GM12878 (cell line): Measurements from ENCODE around the gene TOMM20. TPM values are rescaled to one million over a fixed set of nuclear protein-coding genes. Genes with fewer than 3 reads are reported as not detected.

ENCODE experiments used
- ATAC-seq: fragments of 200-7000 bp; cut with Tn5 transposase; 3 replicates; pipeline ENCODE4 v1.9.1; 2020; ENCODE audit warnings: mild to moderate bottlenecking, moderate library complexity
- BruUV-seq: library from RNA; stranded (reverse); fragments of 400-500 nt; replicated peaks from 2 replicates; lab custom pipeline; 2021; lab: Mats Ljungman, UMichigan
- CTCF ChIA-PET: fragments of 300-600 bp; sonication (Branson Sonifier 250); formaldehyde crosslinking; extraction: SDS; loops from one replicate; lab custom pipeline; 2021; ENCODE audit warnings: inconsistent platforms; lab: Yijun Ruan, JAX
- POLR2A ChIA-PET: fragments of 350-600 bp; formaldehyde crosslinking; extraction: SDS; loops from one replicate; lab custom pipeline; 2021; ENCODE audit warnings: inconsistent platforms; lab: Charles Lee
- RAD21 ChIA-PET: fragments of 300-600 bp; sonication (Branson Sonifier 250); formaldehyde crosslinking; loops from one replicate; lab custom pipeline; 2023; ENCODE audit warnings: antibody characterized with exemption; ENCODE audit not compliant: unreplicated experiment; lab: Charles Lee
- SMC1A ChIA-PET: fragments of 300-600 bp; sonication (Branson Sonifier 250); formaldehyde crosslinking; loops from one replicate; lab custom pipeline; 2023; ENCODE audit not compliant: unreplicated experiment, uncharacterized antibody; lab: Charles Lee
- DNase-seq: peaks from one replicate; pipeline ENCODE4 v3.0.0-alpha.2; 2011; ENCODE audit warnings: low read depth, low spot score
- FAIRE-seq: peaks from 3 replicates; lab custom pipeline; 2011; peaks lifted over from hg19 to GRCh38; lab: Jason Lieb, UNC
- H2AFZ ChIP-seq: 2 replicates; pipeline ENCODE4 v1.6.0; 2011; ENCODE audit warnings: low read depth, low read length, control low read depth; ENCODE audit not compliant: control insufficient read depth
- H3K27ac ChIP-seq: 2 replicates; pipeline ENCODE4 v1.5.1; 2011; ENCODE audit warnings: control low read depth; ENCODE audit not compliant: control insufficient read depth, insufficient read depth
- H3K27me3 ChIP-seq, 2 experiments: replicated peaks in 1 of 2; 2 replicates each; pipeline versions ENCODE4 v1.6.0 to v1.6.1; 2011; ENCODE audit warnings: low read length in 1 of 2; ENCODE audit not compliant: control insufficient read depth in 2 of 2, insufficient read depth in 2 of 2
- H3K36me3 ChIP-seq, 2 experiments: 2 replicates each; pipeline ENCODE4 v1.5.1; 2011; ENCODE audit warnings: low read length in 1 of 2; ENCODE audit not compliant: control insufficient read depth in 2 of 2, insufficient read depth in 2 of 2
- H3K4me1 ChIP-seq: 2 replicates; pipeline ENCODE4 v1.6.1; 2011; ENCODE audit warnings: mild to moderate bottlenecking, low read length, moderate library complexity, mixed read lengths; ENCODE audit not compliant: control insufficient read depth, insufficient read depth
- H3K4me2 ChIP-seq: 2 replicates; pipeline ENCODE4 v1.6.0; 2011; ENCODE audit warnings: control low read depth; ENCODE audit not compliant: control insufficient read depth, insufficient read depth
- H3K4me3 ChIP-seq: fragments of 200-600 bp; sonication (generic); 2 replicates; pipeline ENCODE4 v1.5.1; 2016
- H3K79me2 ChIP-seq: 2 replicates; pipeline ENCODE4 v1.6.0; 2011; ENCODE audit warnings: low read length; ENCODE audit not compliant: control insufficient read depth, insufficient read depth
- H3K9ac ChIP-seq: 2 replicates; pipeline ENCODE4 v1.8.0; 2011; ENCODE audit warnings: low read length, control low read depth, mixed read lengths; ENCODE audit not compliant: control insufficient read depth, insufficient read depth
- H3K9me3 ChIP-seq: replicated peaks from 3 replicates; pipeline ENCODE4 v1.5.1; 2011; ENCODE audit warnings: mild to moderate bottlenecking, low read length; ENCODE audit not compliant: control insufficient read depth, insufficient read depth
- H4K20me1 ChIP-seq: 2 replicates; pipeline ENCODE4 v1.6.0; 2011; ENCODE audit not compliant: control insufficient read depth, insufficient read depth
- GATAD2B ChIP-seq: fragments of 450-650 bp; conservative IDR thresholded peaks from 2 replicates; pipeline ENCODE4 v1.6.1; 2017; ENCODE audit warnings: low read depth, mild to moderate bottlenecking, moderate library complexity
- HDAC6 ChIP-seq: fragments of 200-600 bp; sonication (generic); IDR thresholded peaks from one replicate; pipeline ENCODE4 v1.8.0; 2017; ENCODE audit warnings: antibody characterized with exemption; ENCODE audit not compliant: unreplicated experiment
- PAX5 ChIP-seq: IDR thresholded peaks from 2 replicates; pipeline ENCODE4 v1.6.1; 2011; ENCODE audit warnings: low read depth, low read length, borderline replicate concordance
- POLR2A ChIP-seq: IDR thresholded peaks from 2 replicates; pipeline ENCODE4 v1.6.1; 2011; ENCODE audit warnings: low read depth, mild to moderate bottlenecking, low read length
- POLR2AphosphoS2 ChIP-seq: IDR thresholded peaks from 2 replicates; pipeline ENCODE4 v1.6.1; 2011; ENCODE audit warnings: low read depth, mild to moderate bottlenecking, low read length, improper control_type of control experiment, moderate library complexity
- WGBS: methylation state at CpG from one replicate; pipeline ENCODE4 v1.1.6; 2016; ENCODE audit warnings: low lambda C conversion rate; ENCODE audit not compliant: insufficient replicate concordance, insufficient coverage; ENCODE audit errors: missing lambda C conversion rate; 5-methylcytosine and 5-hydroxymethylcytosine counted together
- in situ Hi-C: fragments of 300-500 bp; cut with MboI; formaldehyde crosslinking; loops from 9 replicates; pipeline ENCODE4 v1.14.3; 2018; ENCODE audit warnings: mixed read lengths
- intact Hi-C: fragments of 100-400 bp; cut with micrococcal nuclease; formaldehyde crosslinking; loops from one replicate; pipeline ENCODE4 v1.14.2; 2022; ENCODE audit not compliant: unreplicated experiment
- polyA plus RNA-seq, 11 experiments: library from polyadenylated mRNA; depleted of rRNA in 4 of 11; unstranded in 6 of 11; stranded (reverse) in 5 of 11; fragments of >200 nt; fragmentation: Nextera tagmentation in 4 of 11; fragmentation: Illumina TruSeq in 1 of 11; extraction: Ambion mirVana in 4 of 11; extraction: Trizol in 1 of 11; gene quantifications; 1 replicate in 1 of 11; 2 replicates in 10 of 11; pipeline versions ENCODE4 v1.2.1 to v1.2.3, GENCODE V29; 2011 to 2016; ENCODE audit warnings: inconsistent platforms in 2 of 11, missing spikeins in 2 of 11, low read depth in 1 of 11
- total RNA-seq, 4 experiments: library from RNA; depleted of rRNA in 3 of 4; stranded (reverse); fragments of >200 nt in 3 of 4; fragmentation: Illumina TruSeq in 1 of 4; extraction: Trizol in 1 of 4; gene quantifications; 2 replicates each; pipeline versions ENCODE4 v1.2.1 to v1.2.3, GENCODE V29; 2013 to 2021

TOMM20 gene
- total and polyA plus RNA-seq, 10 of the 15 experiments (the other 5 are each of a cell fraction or from before 2014, with no cell fraction given): 39.8 to 138 (median 70.1) TPM

DNA sequence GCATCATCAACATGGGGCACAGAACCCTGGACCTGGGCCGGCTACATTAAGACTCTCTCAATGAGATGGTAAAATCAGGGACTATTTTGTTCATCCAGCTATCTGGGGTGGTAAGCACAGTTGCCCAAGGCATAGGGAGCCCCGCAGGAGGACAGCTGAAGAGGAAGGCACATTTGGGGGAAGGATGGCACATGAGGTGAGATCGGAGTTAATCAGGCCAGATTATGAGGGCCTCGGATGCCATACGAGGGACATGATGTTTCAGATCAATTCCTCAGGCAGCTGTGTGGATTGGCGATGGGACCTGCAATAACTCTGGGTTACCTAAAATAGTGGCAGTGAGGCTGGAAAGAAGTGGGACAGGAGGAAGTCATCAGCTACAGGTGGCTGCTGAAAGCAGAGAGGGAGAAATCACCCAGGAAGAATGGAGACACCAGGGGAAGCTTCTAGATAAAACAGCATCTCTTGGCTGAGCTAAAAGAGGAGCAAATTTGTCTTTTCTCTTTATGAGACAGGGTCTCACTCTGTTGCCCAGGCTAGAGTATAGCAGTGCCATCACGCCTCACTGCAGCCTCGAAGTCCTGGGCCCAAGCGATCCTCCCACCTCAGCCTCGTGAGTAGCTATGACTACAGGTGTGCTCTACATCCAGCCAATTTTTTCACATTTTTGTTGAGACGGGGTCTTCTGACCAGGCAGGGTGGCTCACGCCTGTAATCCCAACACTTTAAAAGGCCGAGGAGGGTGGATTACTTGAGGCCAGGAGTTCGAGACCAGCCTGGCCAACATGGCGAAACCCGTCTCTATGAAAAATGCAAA, 21.1 kb downstream of the TOMM20 start:
- H3K4me3 ChIP-seq: no peak overlapping the region
- no TSS peak for BruUV-seq
- ATAC-seq: no peak
- 98% methylated on average over 16 of the region's 16 CpGs for WGBS
- no peaks in the 10 kb centered on the region for H3K9me3 ChIP-seq
- no peak overlapping the region for H2AFZ ChIP-seq
- RAD21 ChIA-PET: interaction anchor here (1.1 to 3.4 kb wide), 4 partner anchors 14 to 620 kb away, joined by 3 to 30 read pairs (median 4); no protein-coding TSS in a partner anchor
- H3K9ac ChIP-seq: no peak overlapping the region
- FAIRE-seq: no peak
- H3K4me1 ChIP-seq: peaks cover 14% of the 10 kb centered on the region
- CTCF ChIA-PET: interaction anchor here (0.5 to 6.2 kb wide), 7 partner anchors 13 to 864 kb away, joined by 3 to 64 read pairs (median 4); no protein-coding TSS in a partner anchor
- in situ Hi-C loops (no loop called here), intact Hi-C loops (loop anchor here (5.0 kb wide), 1 partner anchor 385 kb away; no protein-coding TSS in a partner anchor)
- POLR2A ChIA-PET: interaction anchor here (0.6 to 2.0 kb wide), 6 partner anchors 9 to 91 kb away, joined by 3 to 11 read pairs (median 5); no protein-coding TSS in a partner anchor
- H3K36me3 ChIP-seq: peaks cover 18 to 24% of the 10 kb centered on the region in 2 experiments
- H3K4me2 ChIP-seq: no peak overlapping the region
- H4K20me1 ChIP-seq: no peaks in the 10 kb centered on the region
- H3K27me3 ChIP-seq: no peaks in the 10 kb centered on the region
- H3K79me2 ChIP-seq: no peaks in the 10 kb centered on the region
- SMC1A ChIA-PET: interaction anchor here (0.5 to 3.8 kb wide), 7 partner anchors 12 to 308 kb away, joined by 3 to 46 read pairs (median 4); no protein-coding TSS in a partner anchor
- no peak overlapping the region for H3K27ac ChIP-seq
- TF ChIP-seq GATAD2B (no peak), HDAC6 (no peak), POLR2A (peak; percentile 13), POLR2AphosphoS2 (0 out of 2 replicates have a peak, but pooled peaks have one; percentile 22), PAX5 (no peak)
- TF ChIP-seq, all 136 proteins: peak for 2
- no peak for DNase-seq
